SK-N-SH (cell line): ENCODE measurements around the gene MAPK8IP3. TPM values are rescaled to one million over a fixed set of nuclear protein-coding genes. Genes with fewer than 3 reads are reported as not detected.

Experiments
- CTCF ChIA-PET: fragments of 300-600, 350-600 bp; formaldehyde crosslinking; extraction: SDS; loops from one replicate; lab custom pipeline; 2021; lab: Yijun Ruan, JAX
- POLR2A ChIA-PET: fragments of 350-600 bp; sonication (Branson Sonifier 250); formaldehyde crosslinking; extraction: SDS; loops from one replicate; lab custom pipeline; 2020; ENCODE audit warnings: antibody characterized with exemption, inconsistent platforms; lab: Yijun Ruan, JAX
- DNase-seq: peaks from one replicate; pipeline ENCODE4 v3.0.0; 2012
- H2AFZ ChIP-seq: fragments of 200-600 bp; sonication (generic); 2 replicates; pipeline ENCODE4 v1.8.1; 2016; ENCODE audit warnings: antibody characterized with exemption, mild to moderate bottlenecking, low read depth
- H3F3A ChIP-seq: fragments of 200-600 bp; sonication (generic); replicated peaks from 2 replicates; pipeline ENCODE3; 2016; ENCODE audit warnings: antibody characterized with exemption, mild to moderate bottlenecking; ENCODE audit not compliant: insufficient read depth
- H3K27ac ChIP-seq, 2 experiments: fragments of 200-500 bp in 1 of 2; fragments of 200-600 bp in 1 of 2; sonication (Bioruptor generic) in 1 of 2; sonication (generic), shearing (Covaris generic) in 1 of 2; 2 replicates each; pipeline versions ENCODE4 v1.5.1 to v1.6.1; 2014 to 2016; ENCODE audit warnings: low read depth in 2 of 2, inconsistent platforms in 1 of 2, low read length in 1 of 2, mild to moderate bottlenecking in 1 of 2, mixed read lengths in 1 of 2
- H3K27me3 ChIP-seq: fragments of 200-600 bp; sonication (generic), shearing (Covaris generic); 2 replicates; pipeline ENCODE4 v1.6.1; 2016; ENCODE audit warnings: mixed run types; ENCODE audit not compliant: insufficient read depth
- H3K36me3 ChIP-seq, 2 experiments: fragments of 200-500 bp in 1 of 2; fragments of 200-600 bp in 1 of 2; sonication (Bioruptor generic) in 1 of 2; sonication (generic) in 1 of 2; replicated peaks in 1 of 2; 2 replicates each; pipeline versions ENCODE3 to v1.5.1; 2014 to 2016; ENCODE audit warnings: low read length in 1 of 2, mild to moderate bottlenecking in 1 of 2; ENCODE audit not compliant: insufficient read depth in 2 of 2, control insufficient read depth in 1 of 2
- H3K4me1 ChIP-seq, 2 experiments: fragments of 200-500 bp in 1 of 2; fragments of 200-600 bp in 1 of 2; sonication (Bioruptor generic) in 1 of 2; sonication (generic), shearing (Covaris generic) in 1 of 2; 2 replicates each; pipeline versions ENCODE4 v1.5.1 to v1.6.1; 2014 to 2016; ENCODE audit warnings: low read depth in 1 of 2, low read length in 1 of 2, mixed run types in 1 of 2; ENCODE audit not compliant: insufficient read depth in 2 of 2, control insufficient read depth in 1 of 2
- H3K4me2 ChIP-seq: fragments of 200-600 bp; sonication (generic), shearing (Covaris generic); 2 replicates; pipeline ENCODE4 v1.6.1; 2017; ENCODE audit warnings: mixed run types
- H3K4me3 ChIP-seq, 2 experiments: fragments of 200-500 bp in 1 of 2; fragments of 200-600 bp in 1 of 2; sonication (Bioruptor generic) in 1 of 2; sonication (generic), shearing (Covaris generic) in 1 of 2; 2 replicates each; pipeline versions ENCODE4 v1.5.1 to v1.8.1; 2014 to 2016; ENCODE audit warnings: low read depth in 2 of 2, inconsistent platforms in 1 of 2, low read length in 1 of 2, mild to moderate bottlenecking in 1 of 2, mixed read lengths in 1 of 2, moderate library complexity in 1 of 2
- H3K79me2 ChIP-seq: fragments of 200-600 bp; sonication (generic); 2 replicates; pipeline ENCODE4 v1.8.1; 2017; ENCODE audit warnings: mild to moderate bottlenecking; ENCODE audit not compliant: insufficient read depth
- H3K9ac ChIP-seq: fragments of 200-600 bp; sonication (generic); 2 replicates; pipeline ENCODE4 v1.6.1; 2017; ENCODE audit warnings: mixed run types
- H3K9me2 ChIP-seq: fragments of 200-600 bp; sonication (generic); 2 replicates; pipeline ENCODE4 v1.6.1; 2017; ENCODE audit warnings: mixed run types
- H3K9me3 ChIP-seq: fragments of 200-600 bp; sonication (generic); 2 replicates; pipeline ENCODE4 v1.6.1; 2017; ENCODE audit warnings: mixed run types, mild to moderate bottlenecking, moderate library complexity
- H4K20me1 ChIP-seq: fragments of 200-600 bp; sonication (generic); 2 replicates; pipeline ENCODE4 v1.6.1; 2017; ENCODE audit warnings: mild to moderate bottlenecking, mixed run types; ENCODE audit not compliant: insufficient read depth
- CTCF ChIP-seq: fragments of 200-600 bp; sonication (generic); IDR thresholded peaks from 2 replicates; pipeline ENCODE4 v1.6.1; 2017; ENCODE audit warnings: antibody characterized with exemption, mild to moderate bottlenecking, moderate library complexity
- ELF1 ChIP-seq: IDR thresholded peaks from 2 replicates; pipeline ENCODE4 v1.4.0; 2012
- FOSL2 ChIP-seq: IDR thresholded peaks from 2 replicates; pipeline ENCODE4 v1.4.0; 2012; ENCODE audit warnings: low read depth, mild to moderate bottlenecking, moderate library complexity, borderline replicate concordance
- FOXJ3 ChIP-seq: sonication (generic); formaldehyde crosslinking; IDR thresholded peaks from 2 replicates; pipeline ENCODE4 v1.5.1; 2020; ENCODE audit warnings: mild to moderate bottlenecking, missing genetic modification reagents
- FOXM1 ChIP-seq: IDR thresholded peaks from 2 replicates; pipeline ENCODE4 v1.4.0; 2012; ENCODE audit warnings: low read depth, mild to moderate bottlenecking
- GABPA ChIP-seq: IDR thresholded peaks from 2 replicates; pipeline ENCODE4 v1.4.0; 2012; ENCODE audit warnings: low read depth, mild to moderate bottlenecking
- GATA2 ChIP-seq: sonication (generic); formaldehyde crosslinking; IDR thresholded peaks from 2 replicates; pipeline ENCODE4 v1.5.0; 2020; ENCODE audit warnings: mild to moderate bottlenecking, missing genetic modification reagents
- JUND ChIP-seq: IDR thresholded peaks from 2 replicates; pipeline ENCODE4 v1.4.0; 2012
- NFIC ChIP-seq: IDR thresholded peaks from 2 replicates; pipeline ENCODE4 v1.4.0; 2012; ENCODE audit warnings: borderline replicate concordance
- POLR2AphosphoS5 ChIP-seq: IDR thresholded peaks from 2 replicates; pipeline ENCODE4 v1.6.1; 2012; ENCODE audit warnings: low read depth, low read length
- RAD21 ChIP-seq: IDR thresholded peaks from 2 replicates; pipeline ENCODE4 v1.6.1; 2012; ENCODE audit warnings: mild to moderate bottlenecking, low read length
- REST ChIP-seq: IDR thresholded peaks from 2 replicates; pipeline ENCODE4 v1.6.1; 2012; ENCODE audit warnings: mild to moderate bottlenecking, low read depth, low read length, moderate library complexity
- RFX5 ChIP-seq: IDR thresholded peaks from 2 replicates; pipeline ENCODE4 v1.6.1; 2012; ENCODE audit warnings: mild to moderate bottlenecking, improper control_type of control experiment, low read length
- RXRA ChIP-seq: IDR thresholded peaks from 2 replicates; pipeline ENCODE4 v1.4.0; 2012; ENCODE audit warnings: low read depth, mild to moderate bottlenecking, borderline replicate concordance
- SIN3A ChIP-seq: IDR thresholded peaks from 2 replicates; pipeline ENCODE4 v1.6.1; 2012; ENCODE audit warnings: low read depth, mild to moderate bottlenecking, low read length, moderate library complexity, borderline replicate concordance
- SMC3 ChIP-seq: IDR thresholded peaks from 2 replicates; pipeline ENCODE4 v1.6.1; 2012; ENCODE audit warnings: low read depth, low read length, improper control_type of control experiment
- TAF1 ChIP-seq: IDR thresholded peaks from 2 replicates; pipeline ENCODE4 v1.6.1; 2012; ENCODE audit warnings: low read depth, mild to moderate bottlenecking, low read length, moderate library complexity, borderline replicate concordance
- TCF12 ChIP-seq: IDR thresholded peaks from 2 replicates; pipeline ENCODE4 v1.4.0; 2012
- YY1 ChIP-seq: IDR thresholded peaks from 2 replicates; pipeline ENCODE4 v1.4.0; 2012; ENCODE audit warnings: low read depth, mild to moderate bottlenecking
- WGBS: methylation state at CpG from one replicate; pipeline ENCODE4 v1.1.6; 2017; ENCODE audit warnings: low lambda C conversion rate; 5-methylcytosine and 5-hydroxymethylcytosine counted together
- polyA plus RNA-seq, 3 experiments: library from polyadenylated mRNA; depleted of rRNA; stranded (reverse); fragments of >200 nt; gene quantifications; 2 replicates each; pipeline ENCODE4 v1.2.3, GENCODE V29; 2012

MAPK8IP3 gene
- polyA plus RNA-seq, 1 of the 3 experiments (the other 2 are of a cell fraction) = 57.3 TPM

GRCh38 chr16:1713331-1713730 is 7.3 kb downstream of the MAPK8IP3 start (continued):
- no peak for TF ChIP-seq REST

- CTCF ChIA-PET = interaction anchor here (1.4 kb wide), 1 partner anchor 50 kb away, joined by 4 read pairs; no protein-coding TSS in a partner anchor
- WGBS = 87% methylated on average over 13 of the region's 14 CpGs
- peaks cover 57% of the 10 kb centered on the region for H4K20me1 ChIP-seq
- no peaks in the 10 kb centered on the region for H3K9me3 ChIP-seq
- H3K4me3 ChIP-seq = no peak overlapping the region
- peaks cover 0 to 4% of the 10 kb centered on the region in 2 experiments; a peak in 2 of 4 replicates for H3K4me1 ChIP-seq
- H3K4me2 ChIP-seq = no peak overlapping the region
- H3F3A ChIP-seq = no peaks in the 10 kb centered on the region
- no peak for DNase-seq
- H3K9ac ChIP-seq = no peak overlapping the region
- no peaks in the 10 kb centered on the region for H3K27me3 ChIP-seq
- TF ChIP-seq ELF1 (no peak), POLR2AphosphoS5 (no peak), RXRA (no peak), GATA2 (CRISPR knock-in tag) (no peak), TAF1 (no peak), FOXJ3 (CRISPR knock-in tag) (no peak), RFX5 (no peak), JUND (no peak), FOSL2 (no peak)
- H3K9me2 ChIP-seq = no peaks in the 10 kb centered on the region
- H2AFZ ChIP-seq = no peak overlapping the region
- H3K36me3 ChIP-seq = peaks cover 0 to under 1% of the 10 kb centered on the region in 2 experiments
- POLR2A ChIA-PET = no interaction called here
- H3K27ac ChIP-seq = no peak overlapping the region
- peaks cover 100% of the 10 kb centered on the region for H3K79me2 ChIP-seq
Measured at GRCh38 chr16:1713933-1714332, 7.9 kb downstream of the MAPK8IP3 start.

- Histone ChIP-seq H3K36me3 (no peaks in the 10 kb centered on the region), H3F3A (no peaks in the 10 kb centered on the region), H3K9me3 (no peaks in the 10 kb centered on the region), H3K9me2 (no peaks in the 10 kb centered on the region), H3K4me1 (no peaks in the 10 kb centered on the region; a peak in 1 of 4 replicates), H2AFZ (no peak overlapping the region), H3K4me3 (no peak overlapping the region), H3K27me3 (no peaks in the 10 kb centered on the region), H3K4me2 (no peak overlapping the region), H3K27ac (no peak overlapping the region), H3K9ac (no peak overlapping the region), H4K20me1 (peaks cover 44% of the 10 kb centered on the region), H3K79me2 (peaks cover 100% of the 10 kb centered on the region)
- CTCF ChIA-PET = interaction anchor here (1.1 to 1.4 kb wide), 2 partner anchors 9 kb away, joined by 5 to 8 read pairs; partner anchors contain the start of gene MAPK8IP3
- DNase-seq = no peak
- whole genome bisulfite sequencing = 95% methylated on average over 12 of the region's 12 CpGs
- POLR2A ChIA-PET = no interaction called here
- TF ChIP-seq CTCF = no peak
- TF ChIP-seq SMC3 = no peak
- TF ChIP-seq SIN3A = no peak
- no peak for TF ChIP-seq TCF12
- no peak for TF ChIP-seq FOXJ3 (CRISPR knock-in tag)
- no peak for TF ChIP-seq RAD21
- TF ChIP-seq FOXM1 = no peak
- TF ChIP-seq POLR2AphosphoS5 = no peak
- no peak for TF ChIP-seq GABPA
- no peak for TF ChIP-seq ELF1
- no peak for TF ChIP-seq YY1
- TF ChIP-seq NFIC = no peak
- no peak for TF ChIP-seq RXRA
- TF ChIP-seq RFX5 = no peak
Measured at GRCh38 chr16:1715220-1715619, 9.2 kb downstream of the MAPK8IP3 start.
